Activated T-helper 2 cell treated with anti-CD3 and anti-CD28 coated beads, Interferon-gamma antibody, Interleukin-2, Interleukin-4, amounts not matched to agents 10 μg/mL and 5 μg/mL and 100 μg/mL, durations not matched to agents 14 hours and 24 hours and 36 hours (primary cell): Measurements from ENCODE around the gene KLKB1. TPM values are rescaled to one million over a fixed set of nuclear protein-coding genes. Genes with fewer than 3 reads are reported as not detected.
A peak's percentile ranks its signal among the peaks of the same experiment; 100 is the strongest.

Experiments
- DNase-seq: peaks from one replicate; pipeline ENCODE4 v3.0.0; 2021; ENCODE audit warnings: low spot score
- H3K27ac Mint-ChIP-seq: one replicate; pipeline ENCODE4 v1.8.0; 2021; ENCODE audit warnings: mixed read lengths
- H3K27me3 Mint-ChIP-seq: one replicate; pipeline ENCODE4 v1.8.0; 2021; ENCODE audit warnings: low read depth, mixed read lengths
- H3K36me3 Mint-ChIP-seq: one replicate; pipeline ENCODE4 v1.8.0; 2021; ENCODE audit warnings: low read depth, mixed read lengths
- H3K4me1 Mint-ChIP-seq: one replicate; pipeline ENCODE4 v1.8.0; 2021; ENCODE audit warnings: low read depth, mixed read lengths
- H3K4me3 Mint-ChIP-seq: one replicate; pipeline ENCODE4 v1.8.0; 2021; ENCODE audit warnings: low read depth, mild to moderate bottlenecking, moderate library complexity, mixed read lengths
- H3K9me3 Mint-ChIP-seq: one replicate; pipeline ENCODE4 v1.8.0; 2021; ENCODE audit warnings: mixed read lengths
- intact Hi-C: fragments of 100-400 bp; cut with micrococcal nuclease; formaldehyde crosslinking; loops from one replicate; pipeline ENCODE4 v1.15.1; 2023
- total RNA-seq: library from RNA; stranded (reverse); gene quantifications from 2 replicates; pipeline ENCODE4 v1.2.3, GENCODE V29; 2022

The KLKB1 gene
- total RNA-seq: not detected in 2 replicates

DNA sequence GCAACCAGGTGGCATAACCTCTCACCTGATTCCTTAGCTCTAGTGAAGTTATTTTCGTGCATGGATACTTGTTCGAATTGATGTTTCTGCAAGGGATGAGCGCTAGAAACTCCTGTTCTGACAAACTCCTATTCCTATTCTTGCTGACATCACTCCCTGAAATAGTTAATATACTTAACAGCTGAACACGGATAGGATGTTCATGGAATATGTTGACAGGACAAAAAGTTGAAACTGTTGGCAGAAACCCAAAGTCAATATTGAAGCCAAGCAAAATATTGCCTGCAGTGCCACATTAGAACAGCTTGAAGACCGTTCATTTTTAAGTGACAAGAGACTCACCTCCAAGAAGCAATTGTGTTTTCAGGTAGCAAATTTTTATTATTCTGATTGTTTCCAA lies at the start of gene KLKB1:
Gene KLKB1 (plus strand): TSS at position 287 of the 400 bp plus-strand sequence. CDS start 689 bp downstream, outside the sequence.
- Mint-ChIP-seq H3K27me3 (no peaks in the 10 kb centered on the region), H3K9me3 (peaks cover 12% of the 10 kb centered on the region), H3K27ac (no peak within 1 kb of the TSS), H3K4me3 (no peak within 1 kb of the TSS), H3K4me1 (no peaks in the 10 kb centered on the region), H3K36me3 (no peaks in the 10 kb centered on the region)
- DNase-seq: no peak
- intact Hi-C loops: no loop called here

DNA sequence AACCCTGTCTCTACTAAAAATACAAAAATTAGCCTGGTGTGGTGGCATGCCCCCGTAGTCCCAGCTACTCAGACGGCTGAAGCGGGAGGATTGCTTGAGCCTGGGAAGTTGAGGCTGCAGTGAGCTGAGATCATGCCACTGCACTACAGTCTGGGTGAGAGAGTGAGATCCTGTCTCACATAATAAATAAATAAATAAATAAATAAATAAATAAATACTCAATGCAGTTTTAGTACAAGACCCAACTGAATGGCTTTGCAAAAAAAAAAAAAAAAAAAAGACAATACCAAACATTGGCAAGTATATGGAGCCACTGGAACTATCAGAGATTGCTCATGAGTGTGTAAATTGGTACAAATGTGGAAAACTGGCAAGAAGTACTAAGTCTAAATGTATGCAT lies 39.2 kb upstream of the KLKB1 start:
- Mint-ChIP-seq H3K4me1 (peaks cover 25% of the 10 kb centered on the region), H3K4me3 (no peak overlapping the region), H3K9me3 (no peaks in the 10 kb centered on the region), H3K27me3 (peaks cover 21% of the 10 kb centered on the region), H3K27ac (no peak overlapping the region), H3K36me3 (no peaks in the 10 kb centered on the region)
- DNase-seq: no peak
- intact Hi-C loops: no loop called here

DNA sequence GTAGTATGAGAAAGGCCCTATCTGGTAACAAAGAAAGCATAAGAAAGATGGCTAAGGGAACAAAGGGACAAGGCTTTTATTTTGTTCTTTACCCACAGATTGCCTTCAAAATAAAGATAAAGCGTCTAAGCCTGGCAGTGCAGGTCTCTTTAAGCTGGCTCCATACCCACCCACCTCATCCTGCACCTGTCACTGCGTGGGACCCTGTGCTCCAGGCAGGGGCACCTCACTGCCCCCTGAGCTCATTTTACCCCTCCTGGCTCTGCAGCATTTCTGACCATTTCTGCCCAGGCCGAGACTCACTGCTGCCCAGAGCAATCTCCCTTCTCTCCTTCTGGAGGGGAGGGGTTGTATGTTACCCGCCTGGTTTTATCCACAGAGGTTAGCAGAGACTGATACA lies 37.7 kb upstream of the KLKB1 start:
- intact Hi-C loops: loop anchor here (2.0 to 5.0 kb wide), 2 partner anchors 45 to 717 kb away; partner anchors contain the start of gene CCDC110
- Mint-ChIP-seq H3K4me3 (peak overlapping the region; percentile 88), H3K9me3 (no peaks in the 10 kb centered on the region), H3K27ac (peak overlapping the region; percentile 91), H3K36me3 (no peaks in the 10 kb centered on the region), H3K27me3 (peaks cover 7% of the 10 kb centered on the region), H3K4me1 (peaks cover 21% of the 10 kb centered on the region)
- no peak for DNase-seq

DNA sequence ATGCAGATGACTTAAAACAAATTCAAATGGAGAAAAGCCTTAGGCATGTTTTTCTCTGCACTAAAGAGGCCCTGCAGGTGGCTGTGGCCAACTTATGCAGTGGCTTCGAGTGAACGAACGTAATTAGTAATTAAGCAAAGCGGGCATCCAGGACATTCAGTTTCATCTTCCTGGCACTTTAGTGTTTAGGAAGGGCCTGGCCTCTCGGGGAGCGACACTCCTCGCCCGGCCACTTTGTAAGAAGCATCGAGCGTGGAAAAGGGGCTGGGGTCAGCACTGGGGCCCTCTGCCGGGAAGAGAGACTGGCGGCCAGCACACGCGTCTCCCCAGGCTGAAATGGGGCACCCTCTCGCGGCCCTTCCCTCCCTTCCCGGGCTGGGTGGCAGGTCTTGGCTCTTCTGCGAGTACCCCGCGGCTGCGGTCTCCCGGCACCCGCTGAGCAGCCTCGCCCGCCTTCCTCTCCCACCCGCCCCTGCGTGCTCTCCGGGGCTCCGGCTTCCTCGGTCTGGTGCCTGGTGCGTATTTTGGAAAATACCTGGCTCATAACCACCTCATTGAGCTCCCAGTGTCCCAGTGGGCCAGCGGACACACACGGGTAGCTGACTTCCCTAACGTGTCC lies 36.6 kb upstream of the KLKB1 start:
- Mint-ChIP-seq H3K4me1 (peaks cover 21% of the 10 kb centered on the region), H3K36me3 (peaks cover 5% of the 10 kb centered on the region)
- intact Hi-C loops: loop anchor here (2.0 to 5.0 kb wide), 2 partner anchors 46 to 718 kb away; partner anchors contain the start of gene CCDC110

DNA sequence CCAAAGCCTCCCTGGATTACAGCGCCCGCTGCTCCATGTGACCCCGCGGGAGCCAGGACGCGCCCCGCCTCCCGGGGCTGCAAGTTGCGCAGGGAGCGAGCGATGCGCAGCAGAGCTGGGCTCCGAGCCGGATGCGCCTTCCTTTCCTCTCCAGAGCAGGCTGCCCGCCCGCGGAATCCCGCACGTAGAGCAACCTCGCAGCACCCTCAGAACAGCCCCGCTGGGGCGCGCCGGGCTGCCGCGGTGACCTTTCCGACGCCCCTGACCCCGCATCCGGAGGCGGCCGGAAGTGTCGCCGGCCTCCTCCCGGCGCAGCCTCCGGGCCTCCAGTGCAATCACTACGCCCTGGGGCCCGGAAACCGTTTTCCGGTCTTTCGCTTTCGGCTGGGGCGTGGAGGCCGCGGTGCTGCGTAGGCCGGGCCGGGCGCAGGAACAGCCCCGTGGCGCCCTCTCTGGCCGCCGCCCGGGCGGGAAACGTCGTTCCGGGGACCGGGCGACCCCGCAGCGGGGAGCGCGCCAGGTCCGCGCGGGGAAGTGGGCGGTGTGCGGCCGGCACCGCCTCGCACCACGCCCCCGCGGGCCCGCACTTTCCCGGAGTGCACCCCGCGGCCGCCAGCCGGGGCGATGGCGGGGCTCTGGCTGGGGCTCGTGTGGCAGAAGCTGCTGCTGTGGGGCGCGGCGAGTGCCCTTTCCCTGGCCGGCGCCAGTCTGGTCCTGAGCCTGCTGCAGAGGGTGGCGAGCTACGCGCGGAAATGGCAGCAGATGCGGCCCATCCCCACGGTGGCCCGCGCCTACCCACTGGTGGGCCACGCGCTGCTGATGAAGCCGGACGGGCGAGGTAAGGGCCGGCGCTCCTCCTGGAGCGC lies 35.9 kb upstream of the KLKB1 start, which contains the start of gene CYP4V2:
Gene CYP4V2 (plus strand): TSS at position 368 of the 866 bp plus-strand sequence. CDS start 257 bp downstream, at position 625.
- Mint-ChIP-seq H3K4me3 (peak within 1 kb of the TSS; percentile 93), H3K36me3 (peaks cover 11% of the 10 kb centered on the region), H3K27ac (peak within 1 kb of the TSS; percentile 91), H3K4me1 (peaks cover 21% of the 10 kb centered on the region), H3K27me3 (peaks cover 1% of the 10 kb centered on the region), H3K9me3 (no peaks in the 10 kb centered on the region)
- DNase-seq: peak; percentile 90
- intact Hi-C loops: loop anchor here (2.0 to 5.0 kb wide), 2 partner anchors 47 to 719 kb away; partner anchors contain the start of gene CCDC110

More for the DNA sequence above, 36.6 kb upstream of the KLKB1 start:
- peak overlapping the region; percentile 91 for H3K27ac Mint-ChIP-seq
- no peak for DNase-seq
- H3K9me3 Mint-ChIP-seq: no peaks in the 10 kb centered on the region
- H3K27me3 Mint-ChIP-seq: peaks cover 2% of the 10 kb centered on the region
- peak overlapping the region; percentile 88 for H3K4me3 Mint-ChIP-seq

DNA sequence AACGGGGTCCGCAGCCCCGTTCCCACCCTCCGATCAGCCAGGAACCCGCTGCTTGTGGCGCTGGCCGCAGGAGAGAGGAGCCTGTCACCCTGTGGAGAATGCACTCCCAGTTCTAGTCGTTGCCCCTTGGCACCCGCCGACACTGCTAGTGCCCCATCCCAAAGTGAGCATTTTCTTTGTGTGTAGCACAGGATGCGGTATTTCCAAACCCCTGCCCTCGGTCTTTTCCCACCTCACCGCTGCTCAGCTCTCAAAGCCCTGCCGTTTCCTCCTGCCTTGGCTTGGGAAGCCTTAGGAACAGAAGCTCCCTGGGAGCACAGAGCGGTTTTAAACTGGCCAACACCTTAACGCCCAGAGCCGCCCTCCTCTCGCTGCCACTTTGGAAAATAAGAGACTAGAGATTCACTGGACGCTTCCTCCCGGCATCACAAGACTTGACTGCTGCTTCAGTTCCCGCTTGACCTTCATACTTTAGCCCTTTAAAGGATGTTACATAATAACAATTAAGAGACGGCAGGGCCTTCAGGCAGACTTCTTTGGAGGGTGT lies 35.2 kb upstream of the KLKB1 start:
- H3K9me3 Mint-ChIP-seq: no peaks in the 10 kb centered on the region
- H3K27ac Mint-ChIP-seq: peak overlapping the region; percentile 78
- peak overlapping the region; percentile 93 for H3K4me3 Mint-ChIP-seq
- peaks cover 15% of the 10 kb centered on the region for H3K36me3 Mint-ChIP-seq
- H3K27me3 Mint-ChIP-seq: no peaks in the 10 kb centered on the region
- H3K4me1 Mint-ChIP-seq: peaks cover 21% of the 10 kb centered on the region
- intact Hi-C loops: loop anchor here (5.0 kb wide), 1 partner anchor 720 kb away; the partner anchor contains the start of gene CCDC110
- DNase-seq: no peak

DNA sequence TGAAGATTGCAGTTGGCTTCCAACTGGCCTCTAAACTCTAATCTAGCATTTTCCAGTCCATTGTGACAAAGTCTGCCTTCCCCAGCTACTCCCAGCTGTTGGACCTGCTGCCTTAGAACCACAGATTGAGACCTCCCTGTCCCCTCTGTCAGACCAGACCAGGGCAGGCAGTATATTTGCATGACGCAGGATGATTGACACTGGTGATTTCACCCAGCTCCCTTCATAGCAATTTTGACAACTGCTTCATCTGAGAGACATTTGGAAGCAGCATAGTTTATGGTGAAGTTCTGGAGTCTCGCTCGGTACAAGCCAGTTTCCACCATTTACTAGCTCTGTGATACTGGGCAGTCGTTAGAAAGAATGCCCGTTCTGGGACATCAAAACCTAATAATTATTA lies 33.5 kb upstream of the KLKB1 start:
- Mint-ChIP-seq H3K4me3 (peak overlapping the region; percentile 7), H3K9me3 (no peaks in the 10 kb centered on the region), H3K27ac (no peak overlapping the region), H3K4me1 (peaks cover 21% of the 10 kb centered on the region), H3K36me3 (peaks cover 18% of the 10 kb centered on the region), H3K27me3 (no peaks in the 10 kb centered on the region)
- intact Hi-C loops: loop anchor here (5.0 kb wide), 1 partner anchor 722 kb away; the partner anchor contains the start of gene CCDC110
- DNase-seq: no peak

DNA sequence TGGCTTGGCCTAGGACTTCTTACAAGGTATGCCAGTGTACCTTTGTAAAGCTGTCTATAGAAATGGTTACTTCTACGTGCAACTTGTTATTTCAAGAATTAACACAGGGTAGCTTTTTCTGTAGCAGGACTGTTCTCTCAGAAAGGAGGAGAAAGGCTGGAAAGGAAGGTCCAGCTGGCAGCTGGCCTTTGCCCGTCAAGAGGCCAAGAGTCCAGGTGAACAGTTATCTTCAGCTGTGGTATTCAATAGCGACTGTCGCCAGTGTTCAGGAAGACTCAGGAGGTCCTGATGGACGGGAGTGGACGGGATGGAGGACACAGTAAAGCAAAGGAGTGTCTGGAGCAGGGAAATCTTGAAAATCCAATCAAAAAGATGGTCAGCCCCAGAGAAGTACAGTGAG lies 31.2 kb upstream of the KLKB1 start:
- Mint-ChIP-seq H3K27me3 (no peaks in the 10 kb centered on the region), H3K4me1 (peaks cover 6% of the 10 kb centered on the region), H3K9me3 (no peaks in the 10 kb centered on the region), H3K4me3 (no peak overlapping the region), H3K36me3 (peaks cover 18% of the 10 kb centered on the region), H3K27ac (no peak overlapping the region)
- intact Hi-C loops: no loop called here
- DNase-seq: no peak

DNA sequence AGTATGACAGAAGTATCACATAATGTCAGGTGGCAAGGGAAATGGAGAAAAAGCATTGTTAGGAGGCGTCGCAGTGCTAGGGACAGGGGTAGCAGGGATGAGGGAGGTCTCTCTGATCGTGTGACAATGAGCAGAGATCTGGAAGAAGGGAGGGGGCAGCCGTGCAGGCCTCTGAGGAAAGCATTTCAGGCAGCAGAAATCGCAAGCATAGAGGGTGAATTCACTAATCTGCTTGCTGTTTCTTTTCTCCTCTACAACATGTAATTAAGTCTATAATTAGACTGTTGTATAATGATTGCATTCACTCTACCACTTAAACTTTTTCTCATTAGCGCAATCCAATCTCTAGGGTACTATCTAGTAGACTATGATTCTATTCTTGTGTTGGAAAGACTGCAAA lies 26.8 kb upstream of the KLKB1 start:
- Mint-ChIP-seq H3K27ac (no peak overlapping the region), H3K27me3 (no peaks in the 10 kb centered on the region), H3K4me1 (peaks cover 6% of the 10 kb centered on the region), H3K4me3 (no peak overlapping the region), H3K9me3 (no peaks in the 10 kb centered on the region), H3K36me3 (peaks cover 14% of the 10 kb centered on the region)
- intact Hi-C loops: no loop called here
- no peak for DNase-seq

DNA sequence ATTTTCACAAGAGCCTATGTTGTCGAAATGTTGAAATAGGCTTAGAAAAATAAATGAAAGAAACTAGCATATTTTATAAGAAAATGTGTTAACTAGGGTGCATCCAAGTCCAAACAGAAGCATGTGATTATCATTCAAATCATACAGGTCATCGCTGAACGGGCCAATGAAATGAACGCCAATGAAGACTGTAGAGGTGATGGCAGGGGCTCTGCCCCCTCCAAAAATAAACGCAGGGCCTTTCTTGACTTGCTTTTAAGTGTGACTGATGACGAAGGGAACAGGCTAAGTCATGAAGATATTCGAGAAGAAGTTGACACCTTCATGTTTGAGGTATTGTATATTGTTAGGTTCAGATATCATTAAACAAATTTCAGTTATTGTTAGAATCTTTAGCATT lies 26.3 kb upstream of the KLKB1 start:
- intact Hi-C loops: no loop called here
- no peak overlapping the region for H3K27ac Mint-ChIP-seq
- no peaks in the 10 kb centered on the region for H3K27me3 Mint-ChIP-seq
- H3K36me3 Mint-ChIP-seq: peaks cover 11% of the 10 kb centered on the region
- no peak overlapping the region for H3K4me3 Mint-ChIP-seq
- H3K4me1 Mint-ChIP-seq: peaks cover 6% of the 10 kb centered on the region
- H3K9me3 Mint-ChIP-seq: no peaks in the 10 kb centered on the region
- no peak for DNase-seq

DNA sequence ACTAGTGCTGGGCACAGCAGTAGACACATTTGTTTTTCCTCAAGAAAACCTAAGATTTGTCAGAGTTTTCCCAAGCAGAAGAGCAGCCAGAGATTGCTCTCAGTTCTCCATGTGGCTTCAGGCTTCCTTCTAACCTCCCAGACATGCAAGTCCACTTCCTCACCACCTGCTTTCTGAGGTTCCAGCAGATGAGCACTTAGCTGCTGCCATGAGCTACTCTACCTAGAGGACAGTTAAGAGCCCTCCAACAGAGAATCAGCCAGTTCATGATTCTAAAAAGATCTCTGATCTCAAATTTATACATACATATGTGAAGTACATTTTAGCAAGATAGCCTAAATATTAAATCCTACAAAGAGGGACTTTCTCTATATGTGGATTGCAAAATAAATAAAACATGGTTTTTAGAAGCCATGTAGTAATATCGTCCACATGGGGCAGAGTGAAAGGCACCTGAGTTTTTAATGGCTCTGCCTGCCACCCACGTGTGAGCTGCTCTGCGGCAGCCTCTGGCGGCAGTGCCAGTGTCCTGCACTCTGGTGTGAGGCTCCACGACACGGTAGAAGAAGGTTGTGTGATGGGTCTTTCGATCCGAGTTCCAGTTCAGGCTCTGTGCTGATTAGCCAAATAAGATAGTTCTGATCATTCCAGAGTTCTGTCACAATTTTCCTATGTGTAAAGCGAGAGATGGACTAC lies 25.6 kb upstream of the KLKB1 start:
- no peak overlapping the region for H3K4me3 Mint-ChIP-seq
- intact Hi-C loops: no loop called here
- no peaks in the 10 kb centered on the region for H3K9me3 Mint-ChIP-seq

DNA sequence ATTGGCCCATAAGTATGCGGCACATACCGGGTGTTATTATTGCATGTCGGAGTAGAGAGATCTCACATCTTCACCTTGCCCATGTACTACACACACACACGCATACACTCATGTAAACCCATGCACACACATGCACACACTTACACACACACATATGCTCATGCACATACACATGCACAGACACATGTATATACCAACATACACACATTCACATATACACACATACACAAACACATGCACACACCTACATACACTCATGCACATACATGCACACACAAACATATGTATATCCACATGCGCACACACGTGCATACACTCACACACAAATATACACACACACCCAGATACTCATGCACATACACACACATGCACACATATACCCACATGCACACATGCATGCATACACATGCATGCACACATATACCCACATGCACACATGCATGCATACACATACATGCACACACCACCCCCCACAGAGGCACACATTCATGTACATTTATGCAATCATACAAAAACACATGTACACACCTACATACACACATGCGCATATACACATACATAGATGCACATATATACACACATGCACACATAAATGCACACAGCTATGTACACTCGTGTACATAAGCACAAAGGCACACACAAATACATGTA lies 24.7 kb upstream of the KLKB1 start:
- no peaks in the 10 kb centered on the region for H3K36me3 Mint-ChIP-seq
- intact Hi-C loops: no loop called here
- no peaks in the 10 kb centered on the region for H3K9me3 Mint-ChIP-seq
- no peak overlapping the region for H3K4me3 Mint-ChIP-seq
- DNase-seq: no peak
- H3K27me3 Mint-ChIP-seq: no peaks in the 10 kb centered on the region
- no peak overlapping the region for H3K27ac Mint-ChIP-seq
- H3K4me1 Mint-ChIP-seq: peaks cover 6% of the 10 kb centered on the region

More for the DNA sequence above, 25.6 kb upstream of the KLKB1 start:
- H3K27me3 Mint-ChIP-seq: no peaks in the 10 kb centered on the region
- DNase-seq: peak; percentile 29
- peaks cover 6% of the 10 kb centered on the region for H3K36me3 Mint-ChIP-seq
- no peak overlapping the region for H3K27ac Mint-ChIP-seq
- peaks cover 6% of the 10 kb centered on the region for H3K4me1 Mint-ChIP-seq
